MCF 10A (cell line): ENCODE results near the gene CDCA3. TPM values are rescaled to one million over a fixed set of nuclear protein-coding genes. Genes with fewer than 3 reads are reported as not detected.
"Not testable (repeated sequence)": the region's sequence is repeated elsewhere in the genome, so short reads cannot be mapped to it uniquely, and the experiment has no call there.

Experiments used
- BruUV-seq: library from RNA; stranded (reverse); fragments of 400-500 nt; replicated peaks from 2 replicates; lab custom pipeline; 2021; lab: Mats Ljungman, UMichigan
- CTCF ChIA-PET: fragments of 300-600 bp; sonication (Branson Sonifier 250); formaldehyde crosslinking; extraction: SDS; loops from one replicate; lab custom pipeline; 2021; ENCODE audit warnings: antibody characterized with exemption, inconsistent platforms; lab: Yijun Ruan, JAX
- POLR2A ChIA-PET: fragments of 300-600, 350-650 bp; sonication (Branson Sonifier 250); formaldehyde crosslinking; extraction: SDS; loops from one replicate; lab custom pipeline; 2020; ENCODE audit warnings: antibody characterized with exemption, inconsistent platforms; lab: Yijun Ruan, JAX
- DNase-seq: peaks from one replicate; pipeline ENCODE4 v3.0.0-alpha.2; 2018; ENCODE audit not compliant: unreplicated experiment
- H3K27ac Mint-ChIP-seq: one replicate; pipeline ENCODE4 v1.8.0; 2022; ENCODE audit warnings: mild to moderate bottlenecking, low read depth, mixed read lengths; ENCODE audit not compliant: unreplicated experiment
- H3K27me3 Mint-ChIP-seq: one replicate; pipeline ENCODE4 v1.8.0; 2022; ENCODE audit warnings: mixed read lengths; ENCODE audit not compliant: insufficient read depth, unreplicated experiment
- H3K36me3 Mint-ChIP-seq: one replicate; pipeline ENCODE4 v1.8.0; 2022; ENCODE audit warnings: mild to moderate bottlenecking, moderate library complexity, mixed read lengths; ENCODE audit not compliant: insufficient read depth, unreplicated experiment
- H3K4me1 Mint-ChIP-seq: one replicate; pipeline ENCODE4 v1.8.0; 2022; ENCODE audit warnings: mixed read lengths; ENCODE audit not compliant: insufficient read depth, unreplicated experiment
- H3K4me3 Mint-ChIP-seq: one replicate; pipeline ENCODE4 v1.8.0; 2022; ENCODE audit warnings: mild to moderate bottlenecking, moderate library complexity, mixed read lengths; ENCODE audit not compliant: unreplicated experiment
- H3K9me3 Mint-ChIP-seq: one replicate; pipeline ENCODE4 v1.8.0; 2022; ENCODE audit warnings: mixed read lengths; ENCODE audit not compliant: unreplicated experiment
- intact Hi-C: fragments of 100-400 bp; cut with micrococcal nuclease; formaldehyde crosslinking; loops from 2 replicates; pipeline ENCODE4 v1.14.1; 2022
- total RNA-seq: library from RNA; stranded (reverse); gene quantifications from 2 replicates; pipeline ENCODE4 v1.2.3, GENCODE V29; 2022
- TF ChIP-seq, protein P1 (sequence below): fragments of 200-600 bp; IDR thresholded peaks from one replicate; pipeline ENCODE4 v1.8.0; 2022; ENCODE audit warnings: antibody characterized with exemption, mild to moderate bottlenecking; ENCODE audit not compliant: unreplicated experiment

Gene CDCA3
- total RNA-seq, 1 experiment from 2014 or later: 25.5 TPM

GRCh38 chr12:6883252-6883651, 32.2 kb upstream of the CDCA3 start:
- ChIA-PET CTCF (interaction anchor here (2.3 to 4.0 kb wide), 2 partner anchors 9 to 14 kb away, joined by 16 to 24 read pairs; no protein-coding TSS in a partner anchor), POLR2A (interaction anchor here (2.7 kb wide), 1 partner anchor 11 kb away, joined by 14 read pairs; the partner anchor contains the start of gene SPSB2)
- H3K36me3 Mint-ChIP-seq: no peaks in the 10 kb centered on the region
- DNase-seq: no peak
- TF ChIP-seq, protein P1, sequence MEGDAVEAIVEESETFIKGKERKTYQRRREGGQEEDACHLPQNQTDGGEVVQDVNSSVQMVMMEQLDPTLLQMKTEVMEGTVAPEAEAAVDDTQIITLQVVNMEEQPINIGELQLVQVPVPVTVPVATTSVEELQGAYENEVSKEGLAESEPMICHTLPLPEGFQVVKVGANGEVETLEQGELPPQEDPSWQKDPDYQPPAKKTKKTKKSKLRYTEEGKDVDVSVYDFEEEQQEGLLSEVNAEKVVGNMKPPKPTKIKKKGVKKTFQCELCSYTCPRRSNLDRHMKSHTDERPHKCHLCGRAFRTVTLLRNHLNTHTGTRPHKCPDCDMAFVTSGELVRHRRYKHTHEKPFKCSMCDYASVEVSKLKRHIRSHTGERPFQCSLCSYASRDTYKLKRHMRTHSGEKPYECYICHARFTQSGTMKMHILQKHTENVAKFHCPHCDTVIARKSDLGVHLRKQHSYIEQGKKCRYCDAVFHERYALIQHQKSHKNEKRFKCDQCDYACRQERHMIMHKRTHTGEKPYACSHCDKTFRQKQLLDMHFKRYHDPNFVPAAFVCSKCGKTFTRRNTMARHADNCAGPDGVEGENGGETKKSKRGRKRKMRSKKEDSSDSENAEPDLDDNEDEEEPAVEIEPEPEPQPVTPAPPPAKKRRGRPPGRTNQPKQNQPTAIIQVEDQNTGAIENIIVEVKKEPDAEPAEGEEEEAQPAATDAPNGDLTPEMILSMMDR: no peak
- H3K4me1 Mint-ChIP-seq: no peaks in the 10 kb centered on the region
- H3K9me3 Mint-ChIP-seq: no peaks in the 10 kb centered on the region
- BruUV-seq: no TSS peak
- H3K4me3 Mint-ChIP-seq: no peak overlapping the region
- H3K27ac Mint-ChIP-seq: no peak overlapping the region
- intact Hi-C loops: no loop called here
- H3K27me3 Mint-ChIP-seq: no peaks in the 10 kb centered on the region

GRCh38 chr12:6879824-6880223, 28.7 kb upstream of the CDCA3 start:
- POLR2A ChIA-PET: interaction anchor here (1.8 kb wide), 1 partner anchor 11 kb away, joined by 6 read pairs; no protein-coding TSS in a partner anchor
- H3K27me3 Mint-ChIP-seq, DNase-seq, H3K36me3 Mint-ChIP-seq, H3K9me3 Mint-ChIP-seq, intact Hi-C loops, BruUV-seq, H3K4me1 Mint-ChIP-seq, H3K27ac Mint-ChIP-seq, H3K4me3 Mint-ChIP-seq: not testable (repeated sequence)
- CTCF ChIA-PET: interaction anchor here (0.6 to 4.0 kb wide), 6 partner anchors 10 to 127 kb away, joined by 3 to 24 read pairs (median 4); partner anchors contain the start of gene MLF2

DNA sequence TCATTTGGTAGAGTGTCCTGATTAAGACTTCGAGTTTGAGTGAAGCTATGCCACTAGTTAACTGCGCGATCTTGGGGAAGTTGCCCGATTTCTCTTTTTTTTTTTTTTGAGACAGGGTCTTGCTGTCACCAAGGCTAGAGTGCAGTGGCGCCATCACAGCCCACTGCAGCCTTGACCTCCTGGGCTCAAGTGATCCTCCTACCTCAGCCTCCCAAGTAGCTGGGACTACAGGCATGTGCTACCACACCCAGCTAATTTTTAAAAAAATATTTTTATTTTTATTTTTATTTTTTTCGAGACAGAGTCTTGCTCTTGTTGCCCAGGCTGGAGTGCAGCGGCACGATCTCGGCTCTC, 22.9 kb upstream of the CDCA3 start:
- H3K36me3 Mint-ChIP-seq: peaks cover 27% of the 10 kb centered on the region
- DNase-seq, H3K27ac Mint-ChIP-seq, H3K27me3 Mint-ChIP-seq, intact Hi-C loops, BruUV-seq, H3K9me3 Mint-ChIP-seq: not testable (repeated sequence)
- POLR2A ChIA-PET: interaction anchor here (0.6 to 7.7 kb wide), 7 partner anchors 17 to 121 kb away, joined by 3 to 81 read pairs (median 14); partner anchors contain the start of genes C12orf57, CDCA3, LRRC23 and RNU7-1
- peak overlapping the region; percentile 91 for H3K4me3 Mint-ChIP-seq
- peaks cover 20% of the 10 kb centered on the region for H3K4me1 Mint-ChIP-seq
- CTCF ChIA-PET: interaction anchor here (0.6 to 7.7 kb wide), 8 partner anchors 8 to 789 kb away, joined by 3 to 64 read pairs (median 4); no protein-coding TSS in a partner anchor

DNA sequence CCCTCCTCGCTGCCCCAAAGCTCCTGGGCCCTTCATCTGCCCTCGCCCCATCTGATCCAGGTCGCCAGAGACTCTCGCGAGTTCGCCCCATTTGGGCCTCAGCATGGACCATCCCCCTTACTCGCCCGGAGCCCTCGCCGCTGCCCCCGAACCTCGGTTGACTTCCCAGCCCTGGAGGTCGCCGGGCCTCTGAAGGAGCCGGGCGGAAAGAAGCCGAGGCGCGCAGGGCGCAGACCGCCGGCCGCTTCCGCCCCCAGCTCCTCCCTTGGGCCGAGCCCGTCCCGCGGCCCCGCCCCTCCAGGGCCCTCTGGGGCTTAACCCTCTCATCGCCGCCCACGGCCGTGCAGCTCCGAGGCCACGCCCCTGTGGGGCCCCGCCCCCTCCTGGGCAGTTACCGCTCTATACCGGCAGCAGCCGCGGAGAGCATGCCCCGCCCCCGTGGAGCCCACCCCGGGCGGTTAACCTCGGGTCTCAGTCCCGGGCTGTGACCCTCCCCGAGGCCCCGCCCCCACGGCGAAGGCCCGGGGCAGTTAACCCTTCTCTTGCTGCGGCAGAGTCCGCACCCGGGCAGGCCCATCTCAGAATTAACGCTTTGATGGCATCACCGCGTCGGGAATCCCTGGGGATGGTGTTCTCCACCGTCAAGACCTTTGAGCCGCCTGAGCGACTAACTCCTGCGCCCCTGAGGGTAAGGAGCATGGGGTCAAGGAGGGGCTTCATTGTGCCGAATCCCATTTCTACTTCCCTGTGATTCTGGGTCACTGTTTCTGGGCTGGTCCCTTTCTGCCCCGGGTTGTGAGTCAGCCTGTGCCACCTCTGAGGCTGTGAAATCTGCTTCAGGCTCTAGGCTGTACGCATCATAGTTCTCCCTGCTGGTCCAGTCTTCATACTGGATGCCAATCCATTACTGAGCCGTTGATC, 22.3 kb upstream of the CDCA3 start, which contains the start of gene SPSB2:
TSS of gene SPSB2 (minus strand) at position 210 of the 921 bp plus-strand sequence. CDS start 402 bp downstream, outside the sequence.
- Mint-ChIP-seq H3K36me3 (peaks cover 31% of the 10 kb centered on the region), H3K27ac (peak within 1 kb of the TSS; percentile 77), H3K9me3 (no peaks in the 10 kb centered on the region), H3K27me3 (no peaks in the 10 kb centered on the region), H3K4me1 (peaks cover 24% of the 10 kb centered on the region), H3K4me3 (peak within 1 kb of the TSS; percentile 91)
- TF ChIP-seq, protein P1: no peak
- no TSS peak for BruUV-seq
- intact Hi-C loops: no loop called here
- ChIA-PET POLR2A (interaction anchor here (0.5 to 7.7 kb wide), 37 partner anchors 8 to 536 kb away, joined by 3 to 81 read pairs (median 4); partner anchors contain the start of genes C12orf57, CDCA3, COPS7A and GPR162), CTCF (interaction anchor here (0.6 to 7.7 kb wide), 40 partner anchors 8 to 789 kb away, joined by 3 to 64 read pairs (median 5); partner anchors contain the start of genes C12orf57, C1S, CDCA3 and MLF2)
- DNase-seq: peak; percentile 93
